ENCODE data around the gene AK2. TPM values are rescaled to one million over a fixed set of nuclear protein-coding genes. Genes with fewer than 3 reads are reported as not detected.
A peak's percentile ranks its signal among the peaks of the same experiment; 100 is the strongest.
"Not testable (repeated sequence)": the region's sequence is repeated elsewhere in the genome, so short reads cannot be mapped to it uniquely, and the experiment has no call there.

The AK2 gene
- total RNA-seq: 164 TPM

DNA sequence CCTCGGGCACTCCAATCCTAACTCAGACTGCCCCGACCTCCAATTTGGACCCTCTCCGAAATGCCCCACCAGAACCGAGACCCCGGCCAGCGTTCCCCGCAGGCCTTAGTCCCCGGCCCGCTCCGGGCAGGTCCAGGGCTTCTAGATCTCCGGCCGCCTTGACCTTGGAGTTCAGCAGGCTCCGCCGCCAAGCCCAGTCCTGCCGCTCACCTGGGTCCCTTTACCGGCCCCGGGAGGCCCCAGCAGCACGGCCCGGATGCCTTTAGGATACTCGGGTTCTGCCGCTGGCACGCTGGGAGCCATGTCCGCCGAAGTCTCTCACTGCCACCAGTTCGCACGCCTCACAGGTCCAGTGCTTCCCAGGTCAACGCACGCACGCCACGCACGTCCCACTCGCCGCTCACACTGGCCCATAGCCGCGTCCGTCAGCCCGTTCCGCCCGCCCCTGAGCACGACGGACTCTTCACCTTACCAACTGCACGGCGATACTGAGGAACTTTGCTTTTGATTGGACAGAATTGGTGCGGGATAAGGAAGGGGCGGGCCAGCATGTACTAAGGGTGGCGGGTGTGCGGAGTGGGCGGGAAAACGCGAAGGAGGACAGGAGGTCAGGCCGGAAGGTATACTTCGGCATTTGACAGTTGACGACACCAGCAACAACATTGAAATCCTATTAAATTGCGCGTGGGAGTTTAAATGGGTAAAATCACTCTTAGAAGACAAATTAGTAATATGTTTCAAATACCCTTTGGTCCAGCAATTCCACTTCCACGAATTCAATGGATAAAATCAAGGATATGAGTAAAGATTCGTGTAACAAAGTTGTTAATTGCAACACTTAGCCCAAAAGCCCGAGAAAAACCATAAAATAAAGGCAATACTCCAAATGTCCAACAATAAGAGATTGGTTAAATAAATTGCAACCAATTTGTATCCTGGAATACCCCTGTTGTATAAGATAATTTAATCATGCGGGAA, at the start of gene AK2:
AK2 (minus strand) TSS at position 358 of the 978 bp plus-strand sequence; CDS start at position 303, 55 bp downstream.
- ATAC-seq: peak; percentile 99

DNA sequence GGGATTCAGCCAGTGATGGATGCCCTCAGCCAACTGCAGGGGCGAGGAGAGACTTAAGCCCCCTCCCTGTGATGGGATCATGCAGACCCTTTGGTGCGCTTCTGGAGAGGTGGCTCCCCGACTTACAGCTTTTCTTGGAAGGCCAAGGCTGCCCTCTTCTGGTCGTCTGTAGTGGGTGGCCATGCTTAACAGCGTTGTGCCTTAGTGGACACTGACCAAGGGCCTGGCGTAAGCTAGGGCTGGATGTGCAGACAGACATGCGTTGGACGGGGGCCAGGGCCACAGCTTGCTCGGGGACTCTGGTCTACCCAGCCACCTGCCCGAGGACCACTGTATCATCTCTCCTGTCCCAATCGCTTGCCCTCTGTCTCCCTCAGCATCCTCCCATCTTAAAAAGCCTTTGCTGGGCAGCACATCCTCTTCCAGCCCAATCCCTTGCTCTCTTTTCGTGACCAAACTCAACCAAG, 49.7 kb upstream of the AK2 start:
- ATAC-seq: peak; percentile 57

DNA sequence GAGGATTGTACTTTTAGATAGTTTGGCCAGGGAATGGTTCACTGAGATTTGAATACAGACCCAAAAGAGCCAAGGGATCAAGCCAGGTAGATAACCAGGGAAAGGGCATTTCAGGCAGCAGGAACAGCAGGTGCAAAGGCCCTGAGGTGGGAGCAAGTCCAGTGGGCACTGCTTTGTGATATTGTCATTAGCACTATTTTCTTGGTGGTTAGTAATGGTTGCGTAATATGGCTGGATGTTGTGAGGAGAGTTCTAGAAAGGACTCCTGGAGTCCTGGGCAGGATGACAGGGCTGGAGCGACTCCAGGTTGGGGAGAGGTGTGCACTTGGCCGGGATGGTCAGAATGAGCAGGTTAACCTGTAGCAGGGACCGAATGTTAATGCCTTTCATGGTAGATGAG, 48.6 kb upstream of the AK2 start:
- ATAC-seq: no peak

DNA sequence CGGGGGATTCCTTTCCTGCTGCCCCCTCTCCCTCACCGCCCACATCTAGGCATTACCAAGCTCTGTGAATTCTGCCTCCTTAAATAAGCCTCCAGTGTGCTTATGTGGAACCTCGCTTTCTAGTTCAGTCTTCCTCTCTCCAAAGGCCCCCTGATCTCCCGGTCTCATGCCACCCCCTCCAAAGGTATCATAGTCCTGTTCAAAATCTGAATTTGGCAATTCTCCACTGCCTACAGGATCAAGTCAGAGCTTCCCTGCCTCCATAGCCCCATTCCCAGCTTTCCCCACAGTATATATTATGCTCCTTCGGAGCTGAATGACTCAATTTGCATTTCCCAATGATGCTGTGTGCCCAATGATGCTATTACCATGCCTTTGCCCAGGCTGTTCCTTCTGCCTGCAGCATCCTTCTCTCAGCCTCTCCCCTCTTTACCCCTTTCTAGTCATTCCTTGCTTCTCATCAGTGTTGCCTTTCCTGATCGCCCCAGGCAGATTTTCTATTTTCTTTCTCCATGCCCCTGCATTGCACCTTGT, 46.0 kb upstream of the AK2 start:
- ATAC-seq: no peak

DNA sequence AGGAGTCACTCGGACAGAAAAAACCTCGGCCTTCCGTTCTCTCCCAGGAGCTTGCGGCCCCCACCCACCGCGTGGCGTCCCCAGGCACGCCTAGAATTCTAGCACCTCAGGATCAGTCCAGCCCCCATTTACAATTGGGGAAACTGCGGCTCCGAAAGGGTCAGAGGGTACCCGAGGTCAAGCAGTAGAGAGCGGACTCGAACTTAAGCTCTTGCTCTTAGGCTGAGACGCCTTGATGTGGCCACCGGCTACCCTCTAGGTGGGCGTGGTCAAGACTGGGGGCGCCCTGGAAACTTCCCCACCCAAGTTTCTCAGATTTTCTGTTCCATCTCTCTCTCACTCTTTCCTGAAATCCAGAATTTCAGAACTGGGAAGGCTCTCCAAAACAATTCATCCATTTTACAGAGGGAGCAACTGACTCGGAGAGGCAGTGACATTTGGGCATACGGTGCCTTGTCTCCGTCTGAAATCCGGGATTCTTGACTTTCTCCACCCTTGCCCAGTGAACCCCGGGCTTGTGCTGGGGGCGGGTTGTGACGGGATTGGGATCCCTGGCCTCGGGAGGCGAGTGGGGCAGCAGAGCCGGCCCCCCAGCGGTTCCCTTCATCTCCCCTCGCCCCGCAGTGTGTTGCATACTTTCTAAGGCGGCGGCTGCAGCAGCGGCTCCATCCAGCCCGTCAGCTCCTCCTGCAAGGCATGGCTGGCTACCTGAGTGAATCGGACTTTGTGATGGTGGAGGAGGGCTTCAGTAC, 45.0 kb upstream of the AK2 start:
- peak; percentile 2 for ATAC-seq

DNA sequence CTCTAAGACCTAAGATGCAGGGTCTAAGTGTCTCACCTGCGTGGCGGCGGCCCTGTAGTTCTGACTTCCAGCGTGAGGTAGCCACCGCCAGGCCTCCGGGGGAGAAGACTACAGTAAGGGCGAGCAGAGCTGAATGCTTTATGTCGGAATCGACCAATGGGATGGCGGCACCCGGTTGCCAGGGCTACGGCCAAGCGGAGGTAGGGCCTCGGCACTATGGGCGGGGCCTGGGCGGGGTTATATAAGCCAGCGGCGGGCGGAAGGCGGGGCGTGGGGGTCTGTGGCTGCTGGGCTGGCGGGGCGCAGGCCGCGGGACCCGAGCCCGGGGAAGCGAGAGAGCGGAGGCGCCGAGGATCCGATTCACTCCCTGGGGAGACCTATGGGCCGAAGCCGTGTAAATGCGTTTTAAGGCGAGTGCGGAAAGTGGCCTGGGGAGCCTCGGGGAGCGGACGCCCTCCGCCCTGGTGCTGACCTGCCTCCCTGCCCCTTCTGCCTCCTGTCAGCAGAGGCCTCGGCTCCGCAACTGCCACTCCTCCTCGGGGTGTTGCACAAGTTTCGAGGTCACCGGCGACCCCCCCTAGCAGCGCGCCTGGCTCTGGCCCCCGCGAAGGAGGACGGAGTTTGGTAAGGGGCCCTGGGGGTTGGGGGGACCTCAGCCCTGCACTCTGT, 44.3 kb upstream of the AK2 start, which contains the start of gene AZIN2:
AZIN2 (plus strand) TSS at position 269 of the 669 bp plus-strand sequence. CDS start 1,097 bp downstream, outside the sequence.
- ATAC-seq: peak; percentile 98

DNA sequence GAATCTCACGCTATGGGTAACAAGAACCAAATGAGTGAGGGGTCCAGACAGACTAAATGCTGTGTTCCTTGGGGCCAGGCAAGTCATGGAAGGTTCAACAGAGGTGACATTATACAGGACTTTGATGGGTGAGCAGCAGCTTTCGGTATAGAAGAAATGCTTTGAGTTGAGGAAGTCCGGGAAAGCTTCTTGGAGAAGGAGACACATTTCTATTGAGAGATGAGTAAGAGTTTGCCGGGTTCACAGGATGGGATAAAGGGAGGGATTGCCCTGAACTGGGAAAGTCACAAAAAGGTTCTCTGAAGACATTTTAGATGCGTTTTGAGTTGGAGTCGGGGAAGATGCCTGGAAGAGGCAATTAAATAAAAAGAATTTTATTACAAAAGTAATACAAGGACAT, 43.7 kb upstream of the AK2 start:
- no peak for ATAC-seq

DNA sequence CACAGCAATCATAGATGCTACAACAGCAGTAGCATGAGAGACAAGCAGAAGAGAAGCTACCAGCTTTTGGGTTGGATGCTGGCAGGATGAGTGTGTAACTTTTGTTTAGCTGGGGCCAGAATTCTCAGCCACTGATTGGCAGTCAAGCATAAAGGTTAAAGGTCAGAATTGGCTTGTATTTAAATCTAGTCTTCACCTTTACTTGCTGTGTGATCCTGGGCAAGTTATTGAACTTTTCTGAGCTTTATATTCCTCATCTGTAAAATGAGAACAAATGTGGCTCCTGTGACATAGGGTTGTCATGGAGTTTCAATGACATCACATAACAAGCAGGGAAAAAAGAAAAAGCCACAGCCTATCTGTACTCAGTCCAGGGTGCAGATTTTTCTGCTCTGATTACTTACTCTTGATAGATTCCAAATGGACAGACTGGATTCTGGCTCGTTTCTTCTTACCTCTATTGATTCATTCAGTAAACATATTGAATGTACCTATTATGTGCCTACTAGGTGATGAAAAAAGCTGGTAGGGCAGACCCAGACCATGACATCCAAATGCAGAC, 41.4 kb upstream of the AK2 start:
- no peak for ATAC-seq

DNA sequence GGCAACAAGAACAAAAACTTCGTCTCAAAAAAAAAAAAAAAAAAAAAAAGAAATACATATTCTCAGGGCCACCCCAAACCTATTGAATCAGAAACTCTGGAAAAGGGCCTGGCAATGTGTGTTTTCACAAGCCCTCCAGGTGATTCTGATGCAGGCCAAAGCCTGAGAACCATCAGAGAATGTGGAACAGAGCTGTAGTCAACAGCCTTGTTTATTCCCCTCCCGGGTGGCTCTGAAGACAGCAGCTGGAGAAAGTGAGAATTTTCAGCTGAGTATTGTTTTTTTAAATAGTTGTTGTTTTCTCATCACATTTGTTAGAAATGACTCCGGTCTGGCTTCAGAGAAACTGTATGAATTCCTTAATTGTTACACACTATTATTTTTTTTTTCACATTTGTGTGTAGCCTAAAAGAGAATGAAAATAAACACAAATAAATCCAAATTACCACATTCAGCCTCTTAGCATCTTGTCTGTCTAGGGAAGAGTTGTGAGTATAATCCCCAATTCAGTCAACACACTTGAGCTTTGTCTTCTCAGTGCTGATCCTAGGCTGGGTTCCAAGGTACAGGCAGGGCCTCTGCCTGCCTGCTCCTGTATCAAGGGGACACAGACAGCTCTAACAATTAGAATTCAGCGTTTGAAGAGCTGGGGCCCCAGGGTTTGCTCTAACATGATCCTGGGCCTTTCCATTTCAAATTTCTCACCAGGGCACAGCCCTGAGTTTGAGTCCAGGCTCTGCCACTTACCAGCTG, 37.7 kb upstream of the AK2 start:
- no peak for ATAC-seq

DNA sequence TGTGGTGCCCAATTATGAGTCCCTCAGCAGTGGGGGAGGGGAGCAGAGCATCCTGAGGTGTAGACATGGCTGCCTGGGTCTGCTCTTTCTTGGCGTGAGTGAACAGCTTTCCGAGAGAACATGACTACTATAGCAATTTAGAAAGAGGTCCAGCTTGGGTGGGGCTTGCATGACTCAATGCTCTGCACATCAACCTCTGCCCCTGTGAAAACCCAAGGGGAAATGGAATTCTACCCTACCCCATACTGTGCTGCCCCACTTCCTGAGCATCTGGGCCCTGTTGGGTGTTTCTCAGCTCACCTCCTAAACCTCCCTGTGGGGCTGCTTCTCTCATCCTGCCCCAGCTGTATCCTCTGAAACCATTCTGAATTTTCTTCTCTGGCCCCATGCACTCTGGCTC, 36.0 kb upstream of the AK2 start:
- ATAC-seq: peak; percentile 17

DNA sequence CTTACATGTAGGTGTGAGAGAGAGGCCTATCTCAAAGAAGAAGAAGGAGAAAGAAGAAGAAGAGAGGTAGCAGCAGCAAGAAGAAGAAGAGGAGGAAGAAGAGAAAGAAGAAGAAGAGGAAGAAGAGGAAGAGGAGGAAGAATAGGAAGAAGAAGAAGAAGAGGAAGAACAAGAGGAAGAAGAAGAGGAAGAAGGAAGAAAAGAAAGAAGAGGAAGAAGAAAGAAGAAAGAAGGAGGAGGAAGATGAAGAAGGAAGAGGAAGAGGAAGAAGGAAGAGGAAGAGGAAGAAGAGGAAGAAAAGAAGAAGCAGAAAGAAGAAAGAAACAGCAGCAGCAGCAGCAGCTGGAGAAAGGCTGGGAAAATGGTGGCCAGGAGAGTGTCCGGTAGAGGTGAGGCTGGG, 33.9 kb upstream of the AK2 start:
- ATAC-seq: no peak

DNA sequence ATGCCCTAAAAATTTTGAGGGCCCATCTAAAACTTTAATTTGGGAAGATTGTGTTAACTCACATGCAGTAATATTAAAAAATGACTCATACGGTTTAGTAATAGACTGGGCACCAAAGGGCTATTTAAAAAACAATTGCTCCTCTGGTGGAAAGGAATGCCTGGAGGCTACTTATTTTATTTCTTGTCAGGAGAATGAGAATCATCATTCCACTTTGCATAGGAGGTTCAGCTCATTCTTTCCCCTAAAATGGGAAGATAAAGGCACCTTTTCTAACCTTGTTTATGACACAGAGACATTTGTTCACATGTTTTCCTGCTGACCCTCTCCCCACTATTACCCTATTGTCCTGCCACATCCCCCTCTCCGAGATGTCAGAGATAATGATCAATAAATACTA, 31.4 kb upstream of the AK2 start:
- ATAC-seq: not testable (repeated sequence)

DNA sequence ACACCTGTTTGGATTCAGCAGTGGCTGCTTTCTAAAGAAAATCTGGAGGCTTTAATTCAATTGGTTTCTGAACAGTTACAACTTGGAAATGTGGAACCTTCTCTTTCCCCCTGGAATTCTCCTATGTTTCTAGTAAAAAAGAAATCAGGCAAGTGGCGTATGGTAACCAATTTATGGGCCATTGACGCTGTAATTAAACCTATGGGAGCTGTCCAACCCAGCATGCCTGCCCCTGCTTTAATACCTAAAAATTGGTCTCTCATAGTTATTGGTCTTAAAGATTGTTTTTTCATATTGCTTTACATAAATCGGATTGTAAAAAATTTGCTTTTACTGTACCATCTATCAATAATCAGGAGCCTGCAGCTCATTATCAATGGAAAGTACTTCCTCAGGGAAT, 29.8 kb upstream of the AK2 start:
- ATAC-seq: not testable (repeated sequence)

DNA sequence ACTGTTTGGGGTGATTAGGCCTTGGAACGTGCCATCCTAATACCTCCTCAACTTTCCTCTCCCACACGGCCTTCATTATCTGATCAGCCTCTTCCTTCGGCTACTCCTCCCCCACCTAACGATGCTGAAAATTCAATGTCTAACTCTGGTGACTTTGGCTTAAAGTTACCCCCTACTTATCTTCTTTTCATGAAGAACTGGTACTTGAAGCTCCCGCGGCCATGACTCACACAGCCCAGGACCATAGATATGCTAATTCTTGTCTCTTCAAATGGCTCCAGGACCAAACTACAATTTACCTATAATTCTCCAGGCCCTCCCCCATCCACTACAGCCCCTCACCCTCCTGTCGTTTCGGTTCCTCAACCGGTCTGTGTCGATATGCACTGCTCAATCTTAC, 28.6 kb upstream of the AK2 start:
- no peak for ATAC-seq

DNA sequence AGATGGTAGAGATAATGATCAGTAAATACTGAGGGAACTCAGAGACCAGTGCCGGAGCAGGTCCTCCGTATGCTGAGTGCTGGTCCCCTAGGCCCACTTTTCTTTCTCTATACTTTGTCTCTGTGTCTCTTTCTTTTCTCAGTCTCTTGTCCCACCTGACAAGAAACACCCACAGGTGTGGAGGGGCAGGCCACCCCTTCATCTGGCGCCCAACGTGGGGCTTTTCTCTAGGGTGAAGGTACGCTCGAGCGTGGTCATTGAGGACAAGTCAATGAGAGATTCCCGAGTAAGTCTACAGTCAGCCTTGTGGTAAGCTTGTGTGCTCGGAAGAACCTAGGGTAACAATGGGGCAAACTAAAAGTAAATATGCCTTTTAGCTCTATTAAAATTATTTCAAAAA, 27.6 kb upstream of the AK2 start:
- not testable (repeated sequence) for ATAC-seq

DNA sequence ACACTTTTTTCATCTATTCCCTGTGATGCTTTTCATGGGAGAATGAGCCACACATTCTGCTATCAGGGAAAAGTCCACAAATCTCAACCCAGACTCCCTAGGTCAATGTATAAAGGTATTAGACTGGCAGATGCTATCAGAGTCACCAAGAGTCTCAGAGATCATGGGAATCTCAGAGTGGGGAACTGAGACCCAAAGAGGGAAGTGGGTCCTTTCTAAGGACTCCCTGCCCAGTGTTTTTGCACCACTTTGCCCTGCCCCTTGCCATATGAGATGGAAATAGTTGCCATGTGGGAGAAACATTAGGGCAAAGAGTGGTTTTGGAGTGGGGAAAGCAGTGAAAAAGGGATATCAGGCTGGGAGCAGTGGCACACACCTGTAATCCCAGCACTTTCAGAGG, 25.2 kb upstream of the AK2 start:
- no peak for ATAC-seq

DNA sequence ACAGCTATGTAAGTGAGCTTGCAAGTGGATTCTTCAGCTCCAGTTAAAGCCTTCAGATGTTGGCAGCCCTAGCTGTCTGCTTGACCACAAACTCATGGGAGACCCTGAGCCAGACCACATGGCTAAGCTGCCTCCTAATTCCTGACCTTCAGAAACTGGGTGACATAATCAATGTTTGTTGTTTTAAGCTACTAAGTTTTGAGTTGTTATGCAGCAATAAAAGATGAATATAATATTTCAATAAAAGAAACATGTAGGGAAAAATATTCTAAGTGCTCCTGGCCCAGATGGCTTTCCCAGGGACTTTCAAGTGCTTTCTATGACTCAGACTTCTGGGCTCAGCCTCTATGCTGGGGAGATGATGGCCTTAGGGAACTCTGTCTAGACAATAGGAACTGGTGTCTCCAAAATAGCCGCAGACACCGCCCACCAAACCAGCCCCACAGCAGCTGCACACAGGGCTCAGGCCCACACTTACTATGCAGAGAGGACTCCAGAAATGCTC, 23.9 kb upstream of the AK2 start:
- peak; percentile 79 for ATAC-seq

DNA sequence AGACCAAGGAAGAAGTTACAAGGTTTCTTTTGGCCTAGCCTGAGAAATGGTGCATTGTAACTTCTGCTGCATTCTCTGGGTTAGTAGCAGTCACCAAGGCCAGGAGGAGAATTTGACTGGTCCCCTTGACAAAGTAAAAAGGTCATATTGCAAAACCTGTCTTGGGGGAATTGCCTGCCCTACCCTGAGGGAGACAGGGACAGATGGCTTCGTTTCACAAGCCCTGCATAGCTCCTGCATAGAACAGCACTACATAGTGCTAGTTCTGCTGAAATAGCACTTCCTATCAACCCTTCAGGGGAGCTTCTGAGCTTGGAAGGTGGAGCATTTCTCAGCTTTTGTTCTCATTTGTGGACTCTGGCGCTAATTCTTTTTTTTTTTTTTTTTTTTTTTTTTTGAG, 20.4 kb upstream of the AK2 start:
- no peak for ATAC-seq

DNA sequence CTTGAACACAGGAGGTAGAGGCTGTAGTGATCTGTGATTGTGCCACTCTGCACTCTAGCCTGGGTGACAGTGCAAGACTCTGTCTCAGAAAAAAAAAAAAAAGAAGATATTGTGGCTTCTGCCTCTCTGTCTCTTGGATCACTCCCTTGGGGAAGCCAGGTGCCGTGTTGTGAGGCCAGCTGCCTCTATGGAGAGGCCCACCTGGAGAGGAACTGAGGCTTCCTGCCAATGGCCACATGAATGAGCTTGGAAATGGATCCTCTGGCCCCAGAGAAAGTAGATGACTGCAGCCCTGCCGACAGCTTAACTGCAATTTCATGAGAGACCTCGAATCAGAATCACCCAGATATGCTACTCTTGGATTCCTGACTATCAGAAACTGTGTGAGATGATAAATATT, 19.7 kb upstream of the AK2 start:
- ATAC-seq: no peak

DNA sequence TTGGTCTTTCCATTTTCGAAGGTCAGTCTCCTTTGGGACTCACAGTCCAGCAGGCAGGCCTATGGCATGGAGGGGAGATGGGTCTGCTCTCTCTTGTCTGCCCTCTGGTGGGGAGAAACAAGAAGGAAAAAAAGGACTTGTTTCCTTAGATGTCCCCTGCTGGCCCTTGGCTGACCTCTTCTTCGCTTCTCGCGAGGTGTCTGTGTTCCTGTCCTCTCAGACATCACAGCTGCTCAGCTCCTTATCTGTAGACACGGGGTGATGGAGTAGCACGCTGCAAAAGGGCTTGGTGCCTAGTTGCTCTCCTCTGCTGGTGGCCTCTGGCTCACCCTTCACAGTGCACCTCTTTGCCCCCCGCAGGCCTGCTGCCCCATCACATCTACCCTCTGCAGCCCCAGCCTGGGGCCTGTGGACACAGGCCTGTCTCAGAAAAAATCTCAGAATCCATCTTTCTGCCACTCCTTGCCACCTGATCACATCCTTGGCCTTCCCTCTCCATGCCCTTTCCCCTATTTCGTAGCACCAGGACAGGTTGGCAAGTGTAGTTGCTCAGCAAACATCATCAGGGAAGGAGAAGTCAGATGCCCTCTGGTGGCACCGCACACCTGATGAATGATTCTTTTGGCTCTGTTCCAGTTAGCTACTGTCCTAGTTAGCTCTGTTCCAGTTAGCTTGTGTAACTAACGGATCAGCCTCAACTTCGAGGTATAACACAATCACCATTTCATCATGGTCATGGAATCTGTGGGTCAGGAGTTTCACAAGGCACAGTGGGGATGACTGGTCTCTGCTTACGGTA, 18.7 kb upstream of the AK2 start:
- ATAC-seq: peak; percentile 82
